OCI-LY1 (cell line): ENCODE data around the gene CDH4.

Experiments
- H2AFZ ChIP-seq: fragments of 200-600 bp; sonication (generic), shearing (Covaris generic); 2 replicates; pipeline ENCODE4 v1.6.0; 2014; ENCODE audit warnings: antibody characterized with exemption, mild to moderate bottlenecking, low read length
- H3F3A ChIP-seq: fragments of 200-600 bp; sonication (generic), shearing (Covaris generic); 2 replicates; pipeline ENCODE4 v1.6.0; 2014; ENCODE audit warnings: mild to moderate bottlenecking, antibody characterized with exemption, low read length, moderate library complexity; ENCODE audit not compliant: insufficient read depth
- H3K27ac ChIP-seq: fragments of 200-600 bp; sonication (generic); 2 replicates; pipeline ENCODE4 v1.5.1; 2014; ENCODE audit warnings: low read length, mixed run types, mild to moderate bottlenecking, low read depth; ENCODE audit not compliant: poor library complexity, severe bottlenecking
- H3K27me3 ChIP-seq: fragments of 200-600 bp; sonication (generic); 2 replicates; pipeline ENCODE4 v1.6.0; 2014; ENCODE audit warnings: antibody characterized with exemption, mild to moderate bottlenecking, low read length, moderate library complexity; ENCODE audit not compliant: insufficient read depth
- H3K36me3 ChIP-seq: fragments of 200-600 bp; sonication (generic); 2 replicates; pipeline ENCODE4 v1.6.1; 2014; ENCODE audit warnings: mild to moderate bottlenecking, antibody characterized with exemption, low read length, moderate library complexity, mixed read lengths; ENCODE audit not compliant: insufficient read depth
- H3K4me1 ChIP-seq: fragments of 200-600 bp; sonication (generic); 2 replicates; pipeline ENCODE4 v1.5.1; 2014; ENCODE audit warnings: mild to moderate bottlenecking, low read length, moderate library complexity; ENCODE audit not compliant: insufficient read depth, severe bottlenecking
- H3K4me2 ChIP-seq: fragments of 200-600 bp; sonication (generic), shearing (Covaris generic); 2 replicates; pipeline ENCODE4 v1.6.1; 2014; ENCODE audit warnings: low read length
- H3K4me3 ChIP-seq: fragments of 200-600 bp; sonication (generic); 2 replicates; pipeline ENCODE4 v1.5.1; 2014; ENCODE audit warnings: low read length, low read depth, mild to moderate bottlenecking, mixed read lengths; ENCODE audit not compliant: poor library complexity, severe bottlenecking
- H3K79me2 ChIP-seq: fragments of 200-600 bp; shearing (Covaris generic); 2 replicates; pipeline ENCODE4 v1.6.1; 2016; ENCODE audit warnings: mixed run types, low read length, mixed read lengths; ENCODE audit not compliant: insufficient read depth
- H3K9ac ChIP-seq: fragments of 200-600 bp; sonication (generic), shearing (Covaris generic); 2 replicates; pipeline ENCODE4 v1.6.1; 2014; ENCODE audit warnings: mild to moderate bottlenecking, low read length, mixed read lengths
- H3K9me2 ChIP-seq: fragments of 200-600 bp; sonication (generic), shearing (Covaris generic); 2 replicates; pipeline ENCODE4 v1.6.1; 2014; ENCODE audit warnings: low read depth, mild to moderate bottlenecking, low read length, mixed read lengths
- H3K9me3 ChIP-seq: fragments of 200-600 bp; shearing (Covaris generic); 2 replicates; pipeline ENCODE4 v1.6.1; 2014; ENCODE audit warnings: low read length, mixed read lengths
- H4K20me1 ChIP-seq: fragments of 200-600 bp; sonication (generic), shearing (Covaris generic); 2 replicates; pipeline ENCODE4 v1.6.0; 2016; ENCODE audit warnings: mild to moderate bottlenecking, low read length; ENCODE audit not compliant: insufficient read depth
- CTCF ChIP-seq: fragments of 200-600 bp; sonication (generic), shearing (Covaris generic); IDR thresholded peaks from 2 replicates; pipeline ENCODE4 v1.5.1; 2017; ENCODE audit warnings: mild to moderate bottlenecking, antibody characterized with exemption, low read length, moderate library complexity, mixed read lengths
- EZH2 ChIP-seq: fragments of 200-600 bp; sonication (generic), shearing (Covaris generic); IDR thresholded peaks from 2 replicates; pipeline ENCODE4 v1.8.0; 2017; ENCODE audit warnings: borderline replicate concordance, mixed run types, mild to moderate bottlenecking, antibody characterized with exemption, low read length, moderate library complexity, mixed read lengths

CDH4 gene

GRCh38 chr20:61702246-61702645 is 450.2 kb downstream of the CDH4 start:
- H3K9ac ChIP-seq = no peak overlapping the region
- H3K79me2 ChIP-seq = no peaks in the 10 kb centered on the region
- H3K36me3 ChIP-seq = no peaks in the 10 kb centered on the region
- no peaks in the 10 kb centered on the region for H3F3A ChIP-seq
- TF ChIP-seq CTCF (no peak), EZH2 (no peak)
- H3K27ac ChIP-seq = no peak overlapping the region
- no peak overlapping the region for H3K4me3 ChIP-seq
- H3K9me2 ChIP-seq = no peaks in the 10 kb centered on the region
- H2AFZ ChIP-seq = no peak overlapping the region
- no peaks in the 10 kb centered on the region for H3K4me1 ChIP-seq
- H3K27me3 ChIP-seq = no peaks in the 10 kb centered on the region
- no peak overlapping the region for H3K4me2 ChIP-seq
- no peaks in the 10 kb centered on the region for H3K9me3 ChIP-seq
- no peaks in the 10 kb centered on the region for H4K20me1 ChIP-seq

- no peak overlapping the region for H2AFZ ChIP-seq
- H3K36me3 ChIP-seq = no peaks in the 10 kb centered on the region
These were observed 452.6 kb downstream of the CDH4 start for GRCh38 chr20:61704661-61705060.

GRCh38 chr20:61705386-61706258 is 453.6 kb downstream of the CDH4 start:
- Histone ChIP-seq H3K9me3 (no peaks in the 10 kb centered on the region), H3K9ac (no peak overlapping the region), H4K20me1 (no peaks in the 10 kb centered on the region), H3F3A (no peaks in the 10 kb centered on the region), H3K4me2 (no peak overlapping the region), H3K9me2 (no peaks in the 10 kb centered on the region), H3K27me3 (no peaks in the 10 kb centered on the region), H3K27ac (no peak overlapping the region), H3K4me3 (no peak overlapping the region), H3K79me2 (no peaks in the 10 kb centered on the region), H2AFZ (no peak overlapping the region), H3K4me1 (no peaks in the 10 kb centered on the region), H3K36me3 (no peaks in the 10 kb centered on the region)
- no peak for TF ChIP-seq EZH2
- no peak for TF ChIP-seq CTCF

More at GRCh38 chr20:61704661-61705060, 452.6 kb downstream of the CDH4 start:
- Histone ChIP-seq H3K27me3 (no peaks in the 10 kb centered on the region), H3F3A (no peaks in the 10 kb centered on the region), H3K4me1 (no peaks in the 10 kb centered on the region), H3K4me3 (no peak overlapping the region), H3K9ac (no peak overlapping the region), H3K79me2 (no peaks in the 10 kb centered on the region), H3K4me2 (no peak overlapping the region), H3K9me3 (no peaks in the 10 kb centered on the region), H3K9me2 (no peaks in the 10 kb centered on the region), H3K27ac (no peak overlapping the region), H4K20me1 (no peaks in the 10 kb centered on the region)
- TF ChIP-seq EZH2 (no peak), CTCF (no peak)
